ENCODE measurements around the gene ZNF507.

ZNF507 gene

GRCh38 chr19:32337084-32337808, 8.2 kb upstream of the ZNF507 start:
- DNase-seq, result no peak
- intact Hi-C loops (cut with DNase I), result loop anchor here (2.0 to 5.0 kb wide), 2 partner anchors 40 to 234 kb away; no protein-coding TSS in a partner anchor

GRCh38 chr19:32339423-32339822, 6.0 kb upstream of the ZNF507 start:
- intact Hi-C loops (cut with DNase I), result loop anchor here (5.0 kb wide), 1 partner anchor 38 kb away; no protein-coding TSS in a partner anchor
- no peak for DNase-seq

- intact Hi-C loops (cut with DNase I), result loop anchor here (5.0 kb wide), 2 partner anchors 37 to 242 kb away; partner anchors contain the start of gene PDCD5
- peak; percentile 43 to 93 (median 72) for DNase-seq
Measured at GRCh38 chr19:32339988-32340874, 5.2 kb upstream of the ZNF507 start.

- intact Hi-C loops (cut with DNase I), result loop anchor here (5.0 kb wide), 1 partner anchor 240 kb away; the partner anchor contains the start of gene PDCD5
- DNase-seq, result no peak
Measured at GRCh38 chr19:32342695-32343094, 2.7 kb upstream of the ZNF507 start.

DNA sequence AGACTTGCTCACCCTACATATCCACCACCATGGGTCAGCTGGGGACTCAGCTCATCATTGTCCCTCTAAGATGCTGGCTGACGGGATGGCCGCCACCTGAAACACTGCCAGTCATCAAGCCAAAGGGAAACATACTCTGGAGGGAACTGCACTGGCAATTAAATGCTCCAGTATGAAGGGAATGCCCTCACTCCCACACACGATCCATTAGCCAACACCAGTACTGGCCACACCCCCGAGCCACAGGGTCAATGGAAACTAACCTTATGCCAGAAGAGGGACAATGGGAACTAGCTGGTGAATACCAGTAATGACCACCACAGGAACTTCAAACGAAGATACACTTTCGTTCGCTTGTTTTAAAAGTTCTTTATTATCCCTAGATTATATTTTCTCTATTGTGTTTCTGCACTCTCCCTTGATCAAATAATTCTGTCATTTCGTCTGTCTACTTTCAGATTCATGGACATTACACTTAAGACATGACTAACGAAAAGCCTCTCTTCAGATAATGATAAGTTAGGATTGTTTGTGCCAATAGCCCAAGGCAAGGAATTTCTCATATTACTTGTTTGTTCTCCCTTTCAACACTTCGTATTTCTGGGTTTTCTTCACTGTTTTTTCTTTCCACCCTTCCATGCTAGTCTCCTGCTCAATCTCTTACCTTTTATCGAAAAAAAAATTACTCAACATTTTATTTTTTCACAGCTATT, 1.7 kb upstream of the ZNF507 start:
- DNase-seq, result no peak
- intact Hi-C loops (cut with DNase I), result loop anchor here (2.0 to 5.0 kb wide), 2 partner anchors 63 to 239 kb away; partner anchors contain the start of gene PDCD5

DNA sequence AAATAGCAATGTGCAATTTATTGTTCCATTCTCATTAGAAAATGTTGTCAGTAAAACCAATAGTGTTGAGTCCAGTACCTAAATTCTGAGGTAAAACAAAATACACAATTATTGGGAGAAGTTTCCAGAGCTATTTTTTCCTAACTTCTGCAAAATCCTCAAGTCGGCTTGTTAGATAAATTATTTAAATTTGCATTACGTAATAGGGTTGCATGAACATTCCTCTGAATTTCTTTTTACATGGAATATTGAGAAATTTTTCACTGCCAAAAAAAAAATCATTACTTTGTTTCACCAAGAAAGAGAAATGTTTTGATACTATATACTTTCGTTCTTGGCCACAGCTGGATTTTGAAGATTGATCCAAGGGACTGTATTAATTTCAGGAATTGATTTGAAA, 1.5 kb downstream of the ZNF507 start:
- intact Hi-C loops (cut with DNase I), result no loop called here
- no peak for DNase-seq

- intact Hi-C loops (cut with DNase I), result no loop called here
- DNase-seq, result no peak
Measured at GRCh38 chr19:32347573-32347972, 2.2 kb downstream of the ZNF507 start.

DNA sequence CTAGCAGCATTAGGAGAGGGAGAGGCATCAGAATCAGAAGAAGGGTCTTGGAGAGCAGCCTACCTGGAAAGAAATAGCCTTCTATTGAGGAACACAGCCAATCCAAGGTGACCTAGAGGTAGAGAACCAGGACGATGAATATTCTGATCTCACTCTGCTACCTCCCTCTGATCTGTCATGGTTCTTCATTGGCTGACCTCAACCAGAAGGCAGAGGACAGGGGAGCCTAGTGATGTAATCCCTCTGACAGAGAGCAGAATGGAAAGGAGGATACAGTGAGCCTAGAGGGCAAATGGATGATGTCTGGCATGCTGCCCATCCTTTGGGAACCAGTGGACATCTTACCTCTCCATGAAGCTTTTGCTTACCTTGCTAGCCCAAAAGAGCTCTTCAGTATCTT, 3.6 kb downstream of the ZNF507 start:
- no peak for DNase-seq
- intact Hi-C loops (cut with DNase I), result no loop called here

GRCh38 chr19:32349724-32350470, 4.5 kb downstream of the ZNF507 start:
- intact Hi-C loops (cut with DNase I), result no loop called here
- no peak for DNase-seq

GRCh38 chr19:32350471-32350865, 5.1 kb downstream of the ZNF507 start:
- DNase-seq, result no peak
- intact Hi-C loops (cut with DNase I), result no loop called here

GRCh38 chr19:32350987-32351348, 5.6 kb downstream of the ZNF507 start:
- intact Hi-C loops (cut with DNase I), result no loop called here
- DNase-seq, result no peak

GRCh38 chr19:32352241-32352630, 6.8 kb downstream of the ZNF507 start:
- no peak for DNase-seq
- intact Hi-C loops (cut with DNase I), result no loop called here

DNA sequence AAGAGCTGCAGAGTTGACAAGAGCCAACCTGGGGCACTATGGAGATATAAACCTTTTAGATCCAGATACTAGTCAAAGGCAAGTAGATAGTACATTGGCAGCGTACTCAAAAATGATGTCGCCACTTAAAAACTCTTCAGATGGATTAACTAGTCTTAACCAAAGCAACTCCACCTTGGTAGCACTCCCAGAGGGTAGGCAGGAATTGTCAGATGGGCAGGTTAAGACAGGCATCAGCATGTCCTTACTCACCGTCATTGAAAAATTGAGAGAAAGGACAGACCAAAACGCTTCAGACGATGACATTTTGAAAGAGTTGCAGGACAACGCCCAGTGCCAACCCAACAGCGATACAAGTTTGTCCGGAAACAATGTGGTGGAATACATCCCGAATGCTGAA, 8.9 kb downstream of the ZNF507 start:
- intact Hi-C loops (cut with DNase I), result no loop called here
- DNase-seq, result no peak

DNA sequence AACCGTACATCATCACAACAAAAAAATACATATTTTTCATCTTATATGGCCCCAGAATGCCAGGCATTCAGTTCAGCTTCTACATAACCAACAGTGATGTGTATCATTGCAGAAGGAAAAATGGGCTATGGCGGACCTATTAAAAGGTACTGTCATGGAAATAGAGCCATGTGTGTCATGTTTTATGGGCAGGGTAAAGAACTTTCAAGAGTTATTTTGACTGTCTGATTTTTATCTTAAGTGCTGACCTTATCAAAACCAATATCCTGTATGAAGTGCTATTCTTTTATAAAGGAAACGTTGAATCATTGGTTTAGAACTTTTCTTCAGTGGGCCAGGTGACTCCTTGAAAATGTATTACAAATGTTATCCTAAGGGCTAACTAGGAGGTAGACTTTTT, 9.9 kb downstream of the ZNF507 start:
- no peak for DNase-seq
- intact Hi-C loops (cut with DNase I), result no loop called here

DNA sequence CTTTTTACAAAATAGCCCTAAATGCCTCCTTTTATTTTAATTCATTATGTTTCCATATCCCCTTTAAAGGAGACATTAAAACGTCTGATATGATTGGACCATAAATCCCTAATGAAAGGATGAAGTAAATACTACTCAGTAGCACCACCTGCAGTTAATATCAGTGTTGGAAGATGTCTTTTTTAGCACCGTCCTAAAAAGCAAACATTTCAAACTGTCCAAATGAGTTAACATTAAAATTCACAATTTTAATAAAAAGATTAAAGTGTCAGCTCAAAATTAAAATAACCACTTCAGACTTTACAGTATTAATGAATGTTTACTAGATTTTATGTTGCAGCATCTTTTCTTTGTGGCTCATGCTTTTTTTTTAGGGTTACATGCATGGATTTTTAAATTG, 12.3 kb downstream of the ZNF507 start:
- intact Hi-C loops (cut with DNase I), result no loop called here
- DNase-seq, result no peak

GRCh38 chr19:32358321-32358720, 12.9 kb downstream of the ZNF507 start:
- DNase-seq, result no peak
- intact Hi-C loops (cut with DNase I), result no loop called here

DNA sequence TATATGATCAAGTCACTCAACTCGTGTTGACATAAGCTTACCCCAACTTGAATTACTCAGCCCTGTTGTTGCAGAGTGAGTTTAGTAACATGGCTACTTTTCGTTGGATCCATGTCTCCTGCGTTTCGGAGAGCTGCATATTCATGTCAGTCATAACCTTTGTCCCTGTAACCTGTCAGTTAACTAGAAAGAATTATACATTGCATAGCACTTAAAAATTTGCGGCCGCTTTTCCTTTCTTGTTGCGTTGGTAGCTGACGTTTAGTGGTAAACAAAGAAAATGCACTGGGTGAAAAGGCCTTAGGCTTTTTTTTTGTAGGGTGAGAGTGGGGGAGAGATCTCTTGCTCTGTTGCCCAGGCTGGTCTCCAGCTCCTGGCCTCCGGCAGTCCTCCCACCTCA, 14.2 kb downstream of the ZNF507 start:
- no peak for DNase-seq

GRCh38 chr19:32361574-32362317, 16.3 kb downstream of the ZNF507 start:
- DNase-seq, result no peak
- intact Hi-C loops (cut with DNase I), result no loop called here

More for the DNA sequence above, 14.2 kb downstream of the ZNF507 start:
- intact Hi-C loops (cut with DNase I), result no loop called here

DNA sequence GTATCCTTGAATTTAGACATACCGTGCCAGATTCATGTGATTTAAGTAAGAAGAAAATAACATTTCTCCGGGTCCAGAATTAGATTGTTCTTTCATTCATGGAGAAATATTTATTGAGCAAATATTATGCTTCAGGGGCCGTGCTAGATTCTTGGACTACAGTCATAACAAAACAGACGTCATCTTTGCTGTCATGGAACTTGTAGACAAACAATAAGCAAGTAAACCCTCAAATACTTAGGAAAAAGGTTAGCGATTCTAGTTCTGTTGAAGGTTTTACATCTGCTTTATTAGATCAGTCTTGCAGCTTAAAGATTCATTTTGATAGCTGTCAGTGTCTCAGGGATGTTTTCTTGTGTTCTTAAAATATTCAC, 16.9 kb downstream of the ZNF507 start:
- no peak for DNase-seq
- intact Hi-C loops (cut with DNase I), result no loop called here

DNA sequence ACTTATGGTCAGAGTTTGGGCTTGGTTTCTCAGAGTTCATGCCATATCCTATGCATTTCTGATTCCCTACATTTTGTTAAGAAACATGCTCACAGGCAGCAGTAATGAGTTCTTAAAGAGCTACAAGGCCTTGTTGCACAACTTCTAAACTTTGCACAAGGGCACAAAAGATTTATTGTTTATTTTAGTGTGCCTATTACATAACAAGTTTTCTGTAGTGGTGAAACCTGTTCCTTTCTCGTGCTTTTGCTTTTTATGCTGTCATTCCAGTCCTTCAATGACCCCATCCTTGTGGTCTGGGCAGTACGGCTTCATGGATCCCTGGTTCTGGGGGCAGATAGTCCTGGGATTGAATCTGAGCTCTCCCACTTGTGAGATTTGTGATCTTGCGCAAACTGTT, 17.8 kb downstream of the ZNF507 start:
- no peak for DNase-seq
- intact Hi-C loops (cut with DNase I), result no loop called here

Data from posterior cingulate gyrus (tissue), 11 donors.